SH-SY5Y (cell line): ENCODE measurements around the gene BPNT1.

ENCODE experiments used
- GATA2 ChIP-seq: IDR thresholded peaks from 2 replicates; pipeline ENCODE4 v1.6.1; 2011; ENCODE audit warnings: mild to moderate bottlenecking, low read depth, low read length
- GATA3 ChIP-seq: IDR thresholded peaks from 2 replicates; pipeline ENCODE4 v1.6.1; 2011; ENCODE audit warnings: low read depth, mild to moderate bottlenecking, low read length, moderate library complexity

- TF ChIP-seq GATA2: no peak
- no peak for TF ChIP-seq GATA3
These were observed 28.7 kb downstream of the BPNT1 start for GRCh38 chr1:220060876-220061275.
